WERI-Rb-1 (cell line): ENCODE data around the gene CA6.

Experiments used
- DNase-seq: peaks from one replicate; pipeline ENCODE4 v3.0.0-alpha.2; 2020
- H3K27ac ChIP-seq: fragments of 250-450 bp; sonication (Bioruptor Pico); 2 replicates; pipeline ENCODE4 v1.5.1; 2020; ENCODE audit warnings: mild to moderate bottlenecking, moderate library complexity
- H3K27me3 ChIP-seq: fragments of 250-450 bp; sonication (Bioruptor Pico); 2 replicates; pipeline ENCODE4 v1.5.1; 2021; ENCODE audit warnings: mild to moderate bottlenecking, low read depth, moderate library complexity; ENCODE audit not compliant: insufficient read depth, severe bottlenecking
- H3K36me3 ChIP-seq: fragments of 250-450 bp; sonication (Bioruptor Pico); 2 replicates; pipeline ENCODE4 v1.5.1; 2020; ENCODE audit warnings: mild to moderate bottlenecking, moderate library complexity
- H3K4me3 ChIP-seq: 2 replicates; pipeline ENCODE4 v1.5.1; 2011; ENCODE audit warnings: low read depth, mild to moderate bottlenecking, control low read depth, low read length
- H3K9me3 ChIP-seq: fragments of 250-450 bp; sonication (Bioruptor Pico); 2 replicates; pipeline ENCODE4 v1.5.1; 2021; ENCODE audit warnings: mild to moderate bottlenecking, moderate library complexity; ENCODE audit not compliant: severe bottlenecking
- TF ChIP-seq, protein P1 (sequence below): IDR thresholded peaks from 2 replicates; pipeline ENCODE4 v1.5.1; 2011; ENCODE audit warnings: low read depth, mild to moderate bottlenecking, control low read depth, inconsistent platforms, low read length

The CA6 gene

DNA sequence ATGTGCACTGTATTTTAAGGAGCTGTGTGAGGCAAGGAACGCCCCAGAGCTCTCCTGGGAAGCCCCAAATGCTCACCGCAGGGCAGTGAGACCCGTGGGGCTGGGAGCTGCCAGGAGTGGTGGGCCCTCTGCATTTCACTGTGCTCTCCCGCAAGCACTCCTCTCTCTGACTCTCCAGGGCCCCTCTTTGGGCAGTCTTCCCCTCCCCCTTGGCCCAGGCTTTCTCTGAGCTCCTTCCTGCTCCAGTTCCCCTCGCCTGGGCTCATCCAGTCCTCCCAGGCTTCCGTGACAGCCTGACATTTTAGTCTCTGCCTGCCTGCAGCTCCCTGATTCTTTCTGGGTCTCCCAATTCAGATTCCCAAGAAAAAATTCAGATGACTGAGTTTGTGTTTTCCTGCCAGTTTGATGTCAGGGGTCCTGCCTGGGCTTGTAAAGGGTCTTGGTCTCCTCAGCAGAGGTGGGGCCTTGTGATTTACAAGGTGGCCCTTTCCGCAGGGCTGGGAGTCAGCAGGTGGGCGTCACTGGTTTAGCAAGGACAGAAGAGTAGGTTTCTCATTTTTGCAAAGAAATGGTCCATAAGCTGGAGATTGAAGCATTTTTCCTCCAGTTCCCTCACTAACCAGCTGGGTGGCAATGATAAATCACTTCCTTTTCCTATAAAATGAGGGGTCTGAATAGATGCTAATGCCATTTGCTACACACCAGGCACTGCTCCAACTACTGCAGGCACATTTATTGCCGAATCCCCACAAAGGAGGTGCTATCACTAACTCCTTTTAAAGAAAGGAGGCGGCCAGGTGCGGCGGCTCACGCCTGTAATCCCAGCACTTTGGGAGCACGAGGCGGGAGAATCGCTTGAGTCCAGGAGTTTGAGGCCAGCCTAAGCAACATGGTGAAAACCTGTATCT is 1.9 kb upstream of the CA6 start:
- no peak for DNase-seq
- H3K9me3 ChIP-seq = no peaks in the 10 kb centered on the region
- H3K4me3 ChIP-seq = no peak overlapping the region
- H3K36me3 ChIP-seq = no peaks in the 10 kb centered on the region
- no peaks in the 10 kb centered on the region for H3K27me3 ChIP-seq
- H3K27ac ChIP-seq = no peak overlapping the region
- TF ChIP-seq, protein P1, sequence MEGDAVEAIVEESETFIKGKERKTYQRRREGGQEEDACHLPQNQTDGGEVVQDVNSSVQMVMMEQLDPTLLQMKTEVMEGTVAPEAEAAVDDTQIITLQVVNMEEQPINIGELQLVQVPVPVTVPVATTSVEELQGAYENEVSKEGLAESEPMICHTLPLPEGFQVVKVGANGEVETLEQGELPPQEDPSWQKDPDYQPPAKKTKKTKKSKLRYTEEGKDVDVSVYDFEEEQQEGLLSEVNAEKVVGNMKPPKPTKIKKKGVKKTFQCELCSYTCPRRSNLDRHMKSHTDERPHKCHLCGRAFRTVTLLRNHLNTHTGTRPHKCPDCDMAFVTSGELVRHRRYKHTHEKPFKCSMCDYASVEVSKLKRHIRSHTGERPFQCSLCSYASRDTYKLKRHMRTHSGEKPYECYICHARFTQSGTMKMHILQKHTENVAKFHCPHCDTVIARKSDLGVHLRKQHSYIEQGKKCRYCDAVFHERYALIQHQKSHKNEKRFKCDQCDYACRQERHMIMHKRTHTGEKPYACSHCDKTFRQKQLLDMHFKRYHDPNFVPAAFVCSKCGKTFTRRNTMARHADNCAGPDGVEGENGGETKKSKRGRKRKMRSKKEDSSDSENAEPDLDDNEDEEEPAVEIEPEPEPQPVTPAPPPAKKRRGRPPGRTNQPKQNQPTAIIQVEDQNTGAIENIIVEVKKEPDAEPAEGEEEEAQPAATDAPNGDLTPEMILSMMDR = no peak

GRCh38 chr1:8947127-8947691 is 1.5 kb downstream of the CA6 start:
- no peak overlapping the region for H3K4me3 ChIP-seq
- TF ChIP-seq, protein P1 = no peak
- no peak overlapping the region for H3K27ac ChIP-seq
- no peaks in the 10 kb centered on the region for H3K36me3 ChIP-seq
- DNase-seq = no peak
- no peaks in the 10 kb centered on the region for H3K9me3 ChIP-seq
- no peaks in the 10 kb centered on the region for H3K27me3 ChIP-seq

DNA sequence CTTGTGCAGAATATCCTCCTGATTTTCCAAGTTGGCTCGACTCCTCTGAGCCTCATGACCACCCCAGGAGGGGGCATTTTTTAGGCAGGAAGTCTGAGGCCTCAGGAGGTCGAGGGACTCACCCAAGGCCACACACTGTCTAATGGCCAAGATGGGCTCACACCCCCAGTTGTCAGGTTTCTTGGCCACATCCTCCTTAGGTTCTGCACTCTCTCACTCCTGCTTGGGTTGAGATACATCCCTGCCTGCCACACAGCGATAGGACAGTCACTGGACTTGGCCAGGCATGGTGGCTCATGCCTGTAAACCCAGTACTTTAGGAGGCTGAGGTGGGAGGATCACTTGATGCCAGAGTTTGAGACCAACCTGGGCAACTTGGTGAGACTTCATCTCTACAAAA is 4.6 kb downstream of the CA6 start:
- no peaks in the 10 kb centered on the region for H3K27me3 ChIP-seq
- H3K27ac ChIP-seq = no peak overlapping the region
- no peaks in the 10 kb centered on the region for H3K9me3 ChIP-seq
- no peak for DNase-seq
- H3K36me3 ChIP-seq = no peaks in the 10 kb centered on the region
- TF ChIP-seq, protein P1 = no peak
- H3K4me3 ChIP-seq = no peak overlapping the region

DNA sequence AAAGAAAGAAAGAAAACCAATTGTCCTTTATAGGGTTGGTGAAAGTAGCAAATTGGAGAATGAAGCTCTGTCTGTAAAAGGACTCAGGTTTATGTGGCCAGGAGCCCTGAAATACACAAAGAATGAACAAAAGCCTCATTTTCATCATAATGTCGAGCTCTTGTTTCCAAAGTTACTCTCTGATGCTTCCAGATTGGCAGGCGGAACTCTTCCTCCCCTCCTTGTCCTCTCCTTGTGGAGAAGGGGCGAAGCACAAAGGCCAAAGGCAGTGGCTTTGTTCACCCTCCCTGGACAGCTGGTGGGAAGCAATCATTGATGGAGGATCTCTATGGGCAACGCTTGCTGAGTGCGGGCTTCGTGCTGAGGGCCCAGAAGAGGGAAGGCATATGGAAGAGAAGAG is 5.6 kb downstream of the CA6 start:
- no peaks in the 10 kb centered on the region for H3K9me3 ChIP-seq

DNA sequence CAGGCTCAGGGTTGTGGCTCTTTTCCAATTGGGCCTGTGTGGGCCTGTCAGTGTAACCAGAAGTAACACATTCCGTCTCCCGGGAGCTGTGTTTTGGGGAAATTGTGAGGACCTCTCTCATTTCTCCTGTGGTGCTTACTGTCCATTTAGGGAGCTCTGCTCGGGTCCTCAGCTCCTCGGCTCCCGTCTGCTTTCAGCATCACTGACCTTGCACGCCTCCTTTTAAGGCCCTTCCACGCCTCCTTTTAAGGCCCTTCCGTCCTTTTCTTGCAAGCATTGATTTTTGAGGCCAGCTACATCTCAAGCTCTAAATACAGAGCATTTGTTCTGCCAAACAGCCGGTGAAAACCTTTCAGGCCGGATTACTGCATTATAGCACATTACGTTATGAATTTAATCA is 9.7 kb downstream of the CA6 start:
- no peak overlapping the region for H3K4me3 ChIP-seq
- H3K27me3 ChIP-seq = no peaks in the 10 kb centered on the region
- no peak for DNase-seq
- H3K9me3 ChIP-seq = peaks cover under 1% of the 10 kb centered on the region
- no peaks in the 10 kb centered on the region for H3K36me3 ChIP-seq
- no peak overlapping the region for H3K27ac ChIP-seq
- TF ChIP-seq, protein P1 = no peak

More for the DNA sequence above, 5.6 kb downstream of the CA6 start:
- DNase-seq = no peak
- H3K27me3 ChIP-seq = no peaks in the 10 kb centered on the region
- H3K4me3 ChIP-seq = no peak overlapping the region
- no peaks in the 10 kb centered on the region for H3K36me3 ChIP-seq
- TF ChIP-seq, protein P1 = no peak
- no peak overlapping the region for H3K27ac ChIP-seq
